ENCODE results near the gene NPAS2.
A peak's percentile ranks its signal among the peaks of the same experiment; 100 is the strongest.

The NPAS2 gene

GRCh38 chr2:100945930-100946607, 126.1 kb downstream of the NPAS2 start:
- no peak for DNase-seq

- DNase-seq = no peak
Measured at GRCh38 chr2:100948942-100949811, 129.2 kb downstream of the NPAS2 start.

GRCh38 chr2:100952512-100952911, 132.6 kb downstream of the NPAS2 start:
- DNase-seq = no peak

GRCh38 chr2:100953406-100954043, 133.6 kb downstream of the NPAS2 start:
- DNase-seq = no peak

GRCh38 chr2:100954044-100954420, 134.1 kb downstream of the NPAS2 start:
- no peak for DNase-seq

GRCh38 chr2:100955226-100955625, 135.3 kb downstream of the NPAS2 start:
- DNase-seq = no peak

- no peak for DNase-seq
Measured at GRCh38 chr2:100956081-100956480, 136.1 kb downstream of the NPAS2 start.

- DNase-seq = peak; percentile 35
Measured at GRCh38 chr2:100957996-100958653, 138.2 kb downstream of the NPAS2 start.

GRCh38 chr2:100959225-100959880, 139.4 kb downstream of the NPAS2 start:
- DNase-seq = no peak

- no peak for DNase-seq
Measured at GRCh38 chr2:100960688-100961087, 140.7 kb downstream of the NPAS2 start.

GRCh38 chr2:100962366-100963025, 142.6 kb downstream of the NPAS2 start:
- no peak for DNase-seq

GRCh38 chr2:100963026-100963375, 143.1 kb downstream of the NPAS2 start:
- no peak for DNase-seq

GRCh38 chr2:100964222-100964621, 144.3 kb downstream of the NPAS2 start:
- no peak for DNase-seq

GRCh38 chr2:100964681-100965169, 144.8 kb downstream of the NPAS2 start:
- no peak for DNase-seq

- no peak for DNase-seq
Measured at GRCh38 chr2:100965596-100965995, 145.7 kb downstream of the NPAS2 start.

GRCh38 chr2:100967716-100968115, 147.8 kb downstream of the NPAS2 start:
- DNase-seq = no peak

- DNase-seq = no peak
Measured at GRCh38 chr2:100968146-100969145, 148.5 kb downstream of the NPAS2 start.

- no peak for DNase-seq
Measured at GRCh38 chr2:100969998-100970397, 150.1 kb downstream of the NPAS2 start.

GRCh38 chr2:100971221-100971620, 151.3 kb downstream of the NPAS2 start:
- DNase-seq = no peak

- DNase-seq = no peak
Measured at GRCh38 chr2:100972452-100972851, 152.5 kb downstream of the NPAS2 start.
